Activated CD8-positive, alpha-beta memory T cell treated with anti-CD3 and anti-CD28 coated beads, Interleukin-2, amount 10 ng/mL, durations not matched to agents 7 days and 5 days (primary cell): ENCODE measurements around the gene MRTFA. TPM values are rescaled to one million over a fixed set of nuclear protein-coding genes. Genes with fewer than 3 reads are reported as not detected.

ENCODE experiments used
- ATAC-seq: fragments of 150-1000 bp; cut with Tn5 transposase; one replicate; pipeline ENCODE4 v1.10.0; 2021; ENCODE audit warnings: moderate library complexity
- CTCF ChIA-PET: fragments of 350-600 bp; sonication (Branson Sonifier 250); formaldehyde crosslinking; loops from one replicate; lab custom pipeline; 2021; ENCODE audit warnings: antibody characterized with exemption; lab: Charles Lee
- DNase-seq: peaks from one replicate; pipeline ENCODE4 v3.0.0-alpha.2; 2020
- H3K27ac Mint-ChIP-seq: one replicate; pipeline ENCODE4 v1.8.0; 2021; ENCODE audit warnings: mild to moderate bottlenecking, mixed read lengths
- H3K27me3 Mint-ChIP-seq: one replicate; pipeline ENCODE4 v1.8.0; 2021; ENCODE audit warnings: mixed read lengths
- H3K36me3 Mint-ChIP-seq: one replicate; pipeline ENCODE4 v1.8.0; 2021; ENCODE audit warnings: mild to moderate bottlenecking, mixed read lengths
- H3K4me1 Mint-ChIP-seq: one replicate; pipeline ENCODE4 v1.8.0; 2021; ENCODE audit warnings: mixed read lengths
- H3K4me3 Mint-ChIP-seq: one replicate; pipeline ENCODE4 v1.8.0; 2021; ENCODE audit warnings: mild to moderate bottlenecking, moderate library complexity, mixed read lengths
- H3K9me3 Mint-ChIP-seq: one replicate; pipeline ENCODE4 v1.8.0; 2022; ENCODE audit warnings: low read depth, mixed read lengths
- total RNA-seq, 2 experiments: library from RNA; stranded (reverse); gene quantifications; one replicate each; pipeline ENCODE4 v1.2.3, GENCODE V29; 2021

The MRTFA gene
- total RNA-seq, 2 experiments from 2014 or later = 59.4 to 74.0 TPM

- peaks cover 10% of the 10 kb centered on the region for H3K36me3 Mint-ChIP-seq
- peaks cover 15% of the 10 kb centered on the region for H3K4me1 Mint-ChIP-seq
- H3K9me3 Mint-ChIP-seq = no peaks in the 10 kb centered on the region
- H3K27me3 Mint-ChIP-seq = no peaks in the 10 kb centered on the region
- no peak overlapping the region for H3K27ac Mint-ChIP-seq
- ATAC-seq (no peak), DNase-seq (no peak)
- CTCF ChIA-PET = no interaction called here
- no peak overlapping the region for H3K4me3 Mint-ChIP-seq
These were observed 225.0 kb downstream of the MRTFA start for GRCh38 chr22:40411506-40411861.

GRCh38 chr22:40410731-40411505 is 225.6 kb downstream of the MRTFA start:
- CTCF ChIA-PET = interaction anchor here (1.1 kb wide), 1 partner anchor 26 kb away, joined by 3 read pairs; no protein-coding TSS in a partner anchor
- ATAC-seq (no peak), DNase-seq (no peak)
- no peak overlapping the region for H3K4me3 Mint-ChIP-seq
- no peak overlapping the region for H3K27ac Mint-ChIP-seq
- H3K36me3 Mint-ChIP-seq = peaks cover 7% of the 10 kb centered on the region
- H3K4me1 Mint-ChIP-seq = peaks cover 9% of the 10 kb centered on the region
- no peaks in the 10 kb centered on the region for H3K9me3 Mint-ChIP-seq
- no peaks in the 10 kb centered on the region for H3K27me3 Mint-ChIP-seq

GRCh38 chr22:40410272-40410671 is 226.2 kb downstream of the MRTFA start:
- no peak for DNase-seq
- Mint-ChIP-seq H3K4me3 (no peak overlapping the region), H3K36me3 (peaks cover 7% of the 10 kb centered on the region), H3K4me1 (peaks cover 3% of the 10 kb centered on the region), H3K27ac (no peak overlapping the region), H3K9me3 (no peaks in the 10 kb centered on the region), H3K27me3 (no peaks in the 10 kb centered on the region)
- no peak for ATAC-seq
- CTCF ChIA-PET = interaction anchor here (1.1 kb wide), 1 partner anchor 27 kb away, joined by 3 read pairs; no protein-coding TSS in a partner anchor

GRCh38 chr22:40409613-40410113 is 226.9 kb downstream of the MRTFA start:
- H3K9me3 Mint-ChIP-seq = no peaks in the 10 kb centered on the region
- no peak for ATAC-seq
- no peaks in the 10 kb centered on the region for H3K27me3 Mint-ChIP-seq
- no peak overlapping the region for H3K27ac Mint-ChIP-seq
- no peak overlapping the region for H3K4me3 Mint-ChIP-seq
- peaks cover 7% of the 10 kb centered on the region for H3K36me3 Mint-ChIP-seq
- H3K4me1 Mint-ChIP-seq = peaks cover 3% of the 10 kb centered on the region
- CTCF ChIA-PET = interaction anchor here (1.0 to 1.1 kb wide), 2 partner anchors 27 to 69 kb away, joined by 3 read pairs; no protein-coding TSS in a partner anchor
- no peak for DNase-seq

GRCh38 chr22:40408718-40409612 is 227.6 kb downstream of the MRTFA start:
- Mint-ChIP-seq H3K36me3 (peaks cover 10% of the 10 kb centered on the region), H3K27ac (no peak overlapping the region), H3K4me3 (no peak overlapping the region), H3K27me3 (no peaks in the 10 kb centered on the region), H3K9me3 (no peaks in the 10 kb centered on the region), H3K4me1 (peaks cover 3% of the 10 kb centered on the region)
- CTCF ChIA-PET = interaction anchor here (1.0 kb wide), 1 partner anchor 70 kb away, joined by 3 read pairs; no protein-coding TSS in a partner anchor
- DNase-seq = no peak
- ATAC-seq = no peak

- Mint-ChIP-seq H3K27me3 (no peaks in the 10 kb centered on the region), H3K4me3 (no peak overlapping the region), H3K9me3 (no peaks in the 10 kb centered on the region), H3K4me1 (peaks cover 12% of the 10 kb centered on the region), H3K27ac (no peak overlapping the region), H3K36me3 (peaks cover 16% of the 10 kb centered on the region)
- no peak for ATAC-seq
- CTCF ChIA-PET = interaction anchor here (1.1 kb wide), 1 partner anchor 29 kb away, joined by 5 read pairs; no protein-coding TSS in a partner anchor
- no peak for DNase-seq
These were observed 228.4 kb downstream of the MRTFA start for GRCh38 chr22:40407831-40408717.

- Mint-ChIP-seq H3K36me3 (peaks cover 19% of the 10 kb centered on the region), H3K27me3 (no peaks in the 10 kb centered on the region), H3K4me3 (no peak overlapping the region), H3K9me3 (no peaks in the 10 kb centered on the region), H3K27ac (no peak overlapping the region), H3K4me1 (peaks cover 18% of the 10 kb centered on the region)
- CTCF ChIA-PET = interaction anchor here (1.1 kb wide), 1 partner anchor 29 kb away, joined by 5 read pairs; no protein-coding TSS in a partner anchor
- DNase-seq (no peak), ATAC-seq (no peak)
These were observed 229.3 kb downstream of the MRTFA start for GRCh38 chr22:40407021-40407761.

GRCh38 chr22:40406063-40406890 is 230.2 kb downstream of the MRTFA start:
- Mint-ChIP-seq H3K4me3 (no peak overlapping the region), H3K36me3 (peaks cover 23% of the 10 kb centered on the region), H3K9me3 (no peaks in the 10 kb centered on the region), H3K4me1 (peaks cover 27% of the 10 kb centered on the region), H3K27me3 (no peaks in the 10 kb centered on the region), H3K27ac (no peak overlapping the region)
- no peak for ATAC-seq
- DNase-seq = no peak
- CTCF ChIA-PET = no interaction called here

- CTCF ChIA-PET = interaction anchor here (0.5 kb wide), 1 partner anchor 35 kb away, joined by 3 read pairs; no protein-coding TSS in a partner anchor
- Mint-ChIP-seq H3K4me1 (peaks cover 35% of the 10 kb centered on the region), H3K27me3 (no peaks in the 10 kb centered on the region), H3K4me3 (no peak overlapping the region), H3K27ac (no peak overlapping the region), H3K36me3 (peaks cover 23% of the 10 kb centered on the region), H3K9me3 (no peaks in the 10 kb centered on the region)
- ATAC-seq (no peak), DNase-seq (no peak)
These were observed 231.1 kb downstream of the MRTFA start for GRCh38 chr22:40405178-40406062.

GRCh38 chr22:40404251-40405177 is 232.0 kb downstream of the MRTFA start:
- CTCF ChIA-PET = interaction anchor here (0.5 to 1.0 kb wide), 2 partner anchors 32 to 35 kb away, joined by 3 read pairs; no protein-coding TSS in a partner anchor
- Mint-ChIP-seq H3K9me3 (no peaks in the 10 kb centered on the region), H3K4me1 (peaks cover 45% of the 10 kb centered on the region), H3K27me3 (no peaks in the 10 kb centered on the region), H3K27ac (peak overlapping the region; percentile 39), H3K4me3 (no peak overlapping the region), H3K36me3 (peaks cover 23% of the 10 kb centered on the region)
- ATAC-seq (no peak), DNase-seq (no peak)
